Transverse colon (tissue), 4 donors: Measurements from ENCODE around the gene TRIM9.

Experiments
- CTCF ChIP-seq, 5 experiments: fragments of 200-600 bp in 3 of 5; fragments of 450-650 bp in 2 of 5; sonication (generic) in 3 of 5; IDR thresholded peaks; 1 replicate in 2 of 5; 2 replicates in 3 of 5; pipeline ENCODE4 v1.5.1; 2016 to 2017; ENCODE audit warnings: antibody characterized with exemption in 5 of 5, inconsistent platforms in 3 of 5, mild to moderate bottlenecking in 2 of 5, moderate library complexity in 1 of 5
- EP300 ChIP-seq: sonication (generic); formaldehyde crosslinking; IDR thresholded peaks from one replicate; pipeline ENCODE4 v1.6.1; 2017; ENCODE audit warnings: antibody characterized with exemption, low read depth
- POLR2A ChIP-seq: fragments of 450-650 bp; IDR thresholded peaks from one replicate; pipeline ENCODE4 v1.6.1; 2016; ENCODE audit warnings: antibody characterized with exemption, mild to moderate bottlenecking, moderate library complexity
- POLR2AphosphoS5 ChIP-seq, 3 donors: sonication (generic); formaldehyde crosslinking; IDR thresholded peaks; one replicate each; pipeline ENCODE4 v1.6.1; 2016; ENCODE audit warnings: antibody characterized with exemption in 3 of 3

- no peak for TF ChIP-seq POLR2A
- no peak for TF ChIP-seq CTCF (IDR thresholded peaks at IDR 0.05)
- TF ChIP-seq POLR2AphosphoS5 (IDR thresholded peaks at IDR 0.05) = no peak
- TF ChIP-seq EP300 = no peak
Measured at GRCh38 chr14:50935126-50936015, 159.5 kb downstream of the TRIM9 start.
